ENCODE results near the gene RASSF8. TPM values are rescaled to one million over a fixed set of nuclear protein-coding genes. Genes with fewer than 3 reads are reported as not detected.
A peak's percentile ranks its signal among the peaks of the same experiment; 100 is the strongest.

The RASSF8 gene
- total RNA-seq, 1 experiment from 2014 or later, result 22.4 TPM

GRCh38 chr12:25994901-25995625, 36.6 kb downstream of the RASSF8 start:
- H3K4me1 ChIP-seq, result peaks cover 17% of the 10 kb centered on the region
- H3K27me3 ChIP-seq, result no peaks in the 10 kb centered on the region
- H3K27ac ChIP-seq, result no peak overlapping the region
- no peak overlapping the region for H3K4me3 ChIP-seq
- H3K9me3 ChIP-seq (replicated peaks), result no peaks in the 10 kb centered on the region
- H3K36me3 ChIP-seq, result no peaks in the 10 kb centered on the region
- no peak for DNase-seq

- Histone ChIP-seq H3K4me1 (peaks cover 17% of the 10 kb centered on the region), H3K36me3 (no peaks in the 10 kb centered on the region), H3K27ac (no peak overlapping the region), H3K27me3 (no peaks in the 10 kb centered on the region), H3K4me3 (no peak overlapping the region), H3K9me3 (replicated peaks) (no peaks in the 10 kb centered on the region)
- peak in 1 of 2 experiments; percentile 17 for DNase-seq
Measured at GRCh38 chr12:25995906-25996305, 37.4 kb downstream of the RASSF8 start.

GRCh38 chr12:25996677-25997076, 38.2 kb downstream of the RASSF8 start:
- peaks cover 17% of the 10 kb centered on the region for H3K4me1 ChIP-seq
- H3K4me3 ChIP-seq, result no peak overlapping the region
- H3K27ac ChIP-seq, result no peak overlapping the region
- H3K36me3 ChIP-seq, result no peaks in the 10 kb centered on the region
- DNase-seq, result no peak
- H3K27me3 ChIP-seq, result no peaks in the 10 kb centered on the region
- no peaks in the 10 kb centered on the region for H3K9me3 ChIP-seq (replicated peaks)

GRCh38 chr12:25997201-25997963, 38.9 kb downstream of the RASSF8 start:
- no peaks in the 10 kb centered on the region for H3K36me3 ChIP-seq
- H3K27me3 ChIP-seq, result no peaks in the 10 kb centered on the region
- peak overlapping the region; percentile 47 for H3K27ac ChIP-seq
- no peak overlapping the region for H3K4me3 ChIP-seq
- H3K9me3 ChIP-seq (replicated peaks), result no peaks in the 10 kb centered on the region
- peaks cover 17% of the 10 kb centered on the region for H3K4me1 ChIP-seq
- peak in 1 of 2 experiments; percentile 24 for DNase-seq

- H3K27ac ChIP-seq, result no peak overlapping the region
- H3K36me3 ChIP-seq, result no peaks in the 10 kb centered on the region
- H3K4me1 ChIP-seq, result peaks cover 16% of the 10 kb centered on the region
- no peaks in the 10 kb centered on the region for H3K27me3 ChIP-seq
- no peak overlapping the region for H3K4me3 ChIP-seq
- no peak for DNase-seq
- no peaks in the 10 kb centered on the region; the same call in 1 of the 2 replicates for H3K9me3 ChIP-seq (replicated peaks)
Measured at GRCh38 chr12:26000898-26001297, 42.4 kb downstream of the RASSF8 start.

- Histone ChIP-seq H3K4me3 (no peak overlapping the region), H3K27ac (no peak overlapping the region), H3K27me3 (no peaks in the 10 kb centered on the region), H3K9me3 (replicated peaks) (no peaks in the 10 kb centered on the region; the same call in 1 of the 2 replicates), H3K36me3 (no peaks in the 10 kb centered on the region), H3K4me1 (peaks cover 12% of the 10 kb centered on the region)
- no peak for DNase-seq
Measured at GRCh38 chr12:26001530-26001929, 43.0 kb downstream of the RASSF8 start.

GRCh38 chr12:26003065-26003464, 44.6 kb downstream of the RASSF8 start:
- H3K27me3 ChIP-seq, result no peaks in the 10 kb centered on the region
- H3K9me3 ChIP-seq (replicated peaks), result no peaks in the 10 kb centered on the region; the same call in 1 of the 2 replicates
- H3K4me3 ChIP-seq, result no peak overlapping the region
- no peaks in the 10 kb centered on the region for H3K36me3 ChIP-seq
- H3K27ac ChIP-seq, result no peak overlapping the region
- no peak for DNase-seq
- H3K4me1 ChIP-seq, result no peaks in the 10 kb centered on the region

- H3K36me3 ChIP-seq, result no peaks in the 10 kb centered on the region
- peaks cover 11% of the 10 kb centered on the region for H3K4me1 ChIP-seq
- no peaks in the 10 kb centered on the region; the same call in 1 of the 2 replicates for H3K9me3 ChIP-seq (replicated peaks)
- no peak overlapping the region for H3K4me3 ChIP-seq
- H3K27ac ChIP-seq, result no peak overlapping the region
- DNase-seq, result no peak
- no peaks in the 10 kb centered on the region for H3K27me3 ChIP-seq
Measured at GRCh38 chr12:26007566-26007965, 49.1 kb downstream of the RASSF8 start.

GRCh38 chr12:26009593-26009992, 51.1 kb downstream of the RASSF8 start:
- no peak for DNase-seq
- H3K9me3 ChIP-seq (replicated peaks), result no peaks in the 10 kb centered on the region
- no peaks in the 10 kb centered on the region for H3K36me3 ChIP-seq
- H3K27ac ChIP-seq, result no peak overlapping the region
- no peak overlapping the region for H3K4me3 ChIP-seq
- no peaks in the 10 kb centered on the region for H3K27me3 ChIP-seq
- peaks cover 11% of the 10 kb centered on the region for H3K4me1 ChIP-seq

- no peak overlapping the region for H3K27ac ChIP-seq
- no peaks in the 10 kb centered on the region for H3K27me3 ChIP-seq
- H3K9me3 ChIP-seq (replicated peaks), result no peaks in the 10 kb centered on the region
- peaks cover 11% of the 10 kb centered on the region for H3K4me1 ChIP-seq
- DNase-seq, result peak; percentile 31 to 51
- no peaks in the 10 kb centered on the region for H3K36me3 ChIP-seq
- H3K4me3 ChIP-seq, result no peak overlapping the region
Measured at GRCh38 chr12:26010293-26010821, 51.9 kb downstream of the RASSF8 start.

- Histone ChIP-seq H3K4me1 (peaks cover 11% of the 10 kb centered on the region), H3K27me3 (no peaks in the 10 kb centered on the region), H3K27ac (no peak overlapping the region), H3K4me3 (no peak overlapping the region), H3K36me3 (no peaks in the 10 kb centered on the region), H3K9me3 (replicated peaks) (no peaks in the 10 kb centered on the region)
- no peak for DNase-seq
Measured at GRCh38 chr12:26011099-26011498, 52.6 kb downstream of the RASSF8 start.

GRCh38 chr12:26014085-26014484, 55.6 kb downstream of the RASSF8 start:
- H3K4me1 ChIP-seq, result peaks cover 11% of the 10 kb centered on the region
- H3K27ac ChIP-seq, result no peak overlapping the region
- H3K27me3 ChIP-seq, result no peaks in the 10 kb centered on the region
- no peaks in the 10 kb centered on the region for H3K9me3 ChIP-seq (replicated peaks)
- H3K36me3 ChIP-seq, result no peaks in the 10 kb centered on the region
- DNase-seq, result no peak
- H3K4me3 ChIP-seq, result no peak overlapping the region

GRCh38 chr12:26016516-26016915, 58.0 kb downstream of the RASSF8 start:
- no peak overlapping the region for H3K4me3 ChIP-seq
- no peak for DNase-seq
- no peaks in the 10 kb centered on the region for H3K36me3 ChIP-seq
- H3K27me3 ChIP-seq, result no peaks in the 10 kb centered on the region
- no peaks in the 10 kb centered on the region for H3K4me1 ChIP-seq
- no peaks in the 10 kb centered on the region for H3K9me3 ChIP-seq (replicated peaks)
- no peak overlapping the region for H3K27ac ChIP-seq

GRCh38 chr12:26017484-26018211, 59.2 kb downstream of the RASSF8 start:
- H3K27ac ChIP-seq, result no peak overlapping the region
- H3K4me3 ChIP-seq, result no peak overlapping the region
- peak; percentile 43 to 71 for DNase-seq
- H3K9me3 ChIP-seq (replicated peaks), result no peaks in the 10 kb centered on the region
- no peaks in the 10 kb centered on the region for H3K4me1 ChIP-seq
- H3K36me3 ChIP-seq, result no peaks in the 10 kb centered on the region
- no peaks in the 10 kb centered on the region for H3K27me3 ChIP-seq

GRCh38 chr12:26018926-26019325, 60.4 kb downstream of the RASSF8 start:
- H3K9me3 ChIP-seq (replicated peaks), result no peaks in the 10 kb centered on the region
- H3K27ac ChIP-seq, result no peak overlapping the region
- H3K4me1 ChIP-seq, result no peaks in the 10 kb centered on the region
- no peaks in the 10 kb centered on the region for H3K36me3 ChIP-seq
- H3K27me3 ChIP-seq, result no peaks in the 10 kb centered on the region
- no peak overlapping the region for H3K4me3 ChIP-seq
- DNase-seq, result no peak

All from SJCRH30 (cell line).